Activated CD8-positive, alpha-beta memory T cell treated with anti-CD3 and anti-CD28 coated beads for 24 hours (primary cell): ENCODE measurements around the gene ITPR3.

Source experiments
- DNase-seq: peaks from one replicate; pipeline ENCODE4 v3.0.0-alpha.2; 2020

Gene ITPR3

GRCh38 chr6:33671744-33672072, 50.6 kb downstream of the ITPR3 start:
- DNase-seq, result no peak

DNA sequence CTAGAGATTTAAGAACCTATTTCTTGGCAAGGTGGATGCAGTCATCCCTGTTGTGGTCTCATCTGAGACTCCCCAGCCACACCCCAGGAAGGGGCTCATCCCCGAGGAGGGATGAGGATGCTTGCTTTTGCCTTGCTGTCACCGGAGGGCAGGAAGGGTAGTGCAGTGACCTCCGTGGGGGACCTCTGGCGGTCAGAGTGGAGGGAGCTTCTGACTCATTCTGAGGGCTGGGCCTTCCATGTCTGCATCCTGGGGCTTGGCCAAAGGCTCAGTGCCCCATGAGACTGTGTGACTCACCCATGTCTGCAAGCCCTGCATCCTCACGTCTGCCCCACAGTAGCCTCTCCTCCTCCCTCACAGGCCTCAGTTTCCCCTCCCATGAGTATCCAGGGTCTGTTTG, 51.7 kb downstream of the ITPR3 start:
- DNase-seq, result no peak

DNA sequence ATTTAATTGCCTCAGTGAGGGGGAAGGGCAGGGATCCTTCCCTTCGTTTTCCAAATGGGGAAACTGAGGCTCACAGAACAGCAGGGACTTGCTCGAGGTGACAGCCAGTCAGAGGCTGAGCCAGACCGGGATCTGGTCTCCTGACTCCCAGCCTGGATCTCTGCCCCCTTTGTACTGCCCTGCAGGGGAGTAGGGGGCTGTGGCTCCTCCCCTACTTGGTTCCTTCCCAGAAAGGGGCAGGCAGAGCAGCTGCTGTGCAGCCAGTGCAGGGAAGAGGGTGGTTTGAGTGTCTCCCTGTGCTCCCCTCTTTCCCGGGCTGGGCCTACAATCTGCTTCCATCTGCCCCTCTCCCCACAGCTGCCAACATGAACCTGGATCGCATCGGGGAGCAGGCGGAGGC, 52.7 kb downstream of the ITPR3 start:
- DNase-seq, result no peak

DNA sequence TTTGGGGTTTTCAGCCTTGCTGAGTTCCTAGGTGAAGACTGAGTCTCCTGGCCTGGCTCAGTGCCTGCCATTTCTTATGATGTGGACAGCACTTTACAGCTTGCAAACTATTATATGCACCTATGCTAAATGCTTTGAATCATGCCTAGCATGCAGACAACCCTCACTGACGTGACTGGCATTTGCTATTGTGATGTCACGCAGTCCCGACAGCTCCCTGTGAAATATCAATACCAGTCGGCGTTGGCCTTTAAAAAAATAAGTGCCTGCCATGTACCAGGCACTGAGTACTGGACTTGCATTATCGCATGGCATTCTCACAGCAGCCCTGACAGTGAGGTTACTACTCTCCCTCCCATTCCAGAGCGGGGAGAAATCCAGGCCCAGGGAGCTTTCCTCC, 54.8 kb downstream of the ITPR3 start:
- no peak for DNase-seq

- DNase-seq, result no peak
Measured at GRCh38 chr6:33676416-33677142, 55.5 kb downstream of the ITPR3 start.

DNA sequence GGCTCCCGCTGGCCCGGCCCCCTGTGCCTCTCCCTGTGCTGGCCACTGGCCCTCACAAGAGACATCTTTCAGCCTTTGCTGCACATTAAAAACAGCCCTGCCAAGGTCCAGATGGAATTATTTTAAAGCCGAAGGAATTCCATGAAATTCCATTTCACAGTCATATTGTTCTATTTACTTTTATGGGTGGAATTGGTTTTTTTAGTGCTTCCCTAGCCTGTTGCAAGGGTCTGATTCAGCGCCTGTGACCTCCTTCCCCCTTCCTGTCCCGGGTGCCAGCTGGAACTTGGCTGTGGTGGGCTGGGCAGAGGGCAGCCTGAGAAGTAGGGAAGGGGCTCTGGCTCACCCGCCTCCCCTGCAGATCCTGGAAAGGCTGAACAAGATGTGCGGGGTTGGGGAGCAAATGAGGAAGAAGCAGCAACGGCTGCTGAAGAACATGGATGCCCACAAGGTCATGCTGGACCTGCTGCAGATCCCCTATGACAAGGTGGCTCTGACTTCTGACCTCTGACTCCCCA, 56.1 kb downstream of the ITPR3 start:
- no peak for DNase-seq

GRCh38 chr6:33677689-33678088, 56.6 kb downstream of the ITPR3 start:
- DNase-seq, result no peak

- DNase-seq, result no peak
Measured at GRCh38 chr6:33678233-33678931, 57.3 kb downstream of the ITPR3 start.

- DNase-seq, result no peak
Measured at GRCh38 chr6:33678932-33679490, 57.9 kb downstream of the ITPR3 start.

DNA sequence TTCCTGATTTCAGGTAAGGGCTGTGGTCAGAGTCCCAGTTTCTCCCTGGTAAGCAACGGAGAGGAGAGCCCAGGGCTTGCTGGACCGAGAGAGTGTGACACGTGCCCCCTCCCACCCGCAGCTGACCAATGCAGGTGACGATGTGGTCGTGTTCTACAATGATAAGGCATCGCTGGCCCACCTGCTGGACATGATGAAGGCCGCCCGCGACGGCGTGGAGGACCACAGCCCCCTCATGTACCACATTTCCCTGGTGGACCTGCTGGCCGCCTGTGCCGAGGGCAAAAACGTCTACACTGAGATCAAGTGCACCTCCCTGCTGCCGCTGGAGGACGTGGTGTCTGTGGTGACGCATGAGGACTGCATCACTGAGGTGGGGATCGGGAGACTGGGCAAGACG, 58.6 kb downstream of the ITPR3 start:
- no peak for DNase-seq

- DNase-seq, result no peak
Measured at GRCh38 chr6:33682341-33682740, 61.2 kb downstream of the ITPR3 start.

DNA sequence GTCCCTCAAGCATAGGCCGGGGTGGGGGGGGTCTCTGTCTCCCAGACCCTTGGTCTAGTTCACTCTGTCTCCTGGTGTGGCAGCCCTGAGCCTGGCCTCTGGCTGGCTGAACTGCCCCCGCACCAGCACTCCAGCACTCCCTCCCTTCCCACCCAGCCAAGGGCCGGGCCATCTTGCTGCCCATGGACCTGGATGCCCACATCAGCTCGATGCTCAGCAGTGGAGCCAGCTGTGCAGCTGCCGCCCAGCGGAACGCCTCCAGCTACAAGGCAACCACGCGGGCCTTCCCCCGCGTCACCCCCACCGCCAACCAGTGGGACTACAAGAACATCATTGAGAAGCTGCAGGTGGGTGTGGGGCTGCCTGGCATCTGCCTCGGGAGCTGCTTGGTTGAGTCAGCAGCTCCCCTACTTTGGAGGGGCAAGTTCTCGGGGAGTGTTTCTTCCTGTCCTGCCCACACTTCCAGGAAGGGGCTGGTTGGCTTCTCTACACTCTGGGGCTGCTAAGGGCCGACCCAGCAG, 62.0 kb downstream of the ITPR3 start:
- DNase-seq, result no peak

- DNase-seq, result no peak
Measured at GRCh38 chr6:33683576-33684427, 62.7 kb downstream of the ITPR3 start.

DNA sequence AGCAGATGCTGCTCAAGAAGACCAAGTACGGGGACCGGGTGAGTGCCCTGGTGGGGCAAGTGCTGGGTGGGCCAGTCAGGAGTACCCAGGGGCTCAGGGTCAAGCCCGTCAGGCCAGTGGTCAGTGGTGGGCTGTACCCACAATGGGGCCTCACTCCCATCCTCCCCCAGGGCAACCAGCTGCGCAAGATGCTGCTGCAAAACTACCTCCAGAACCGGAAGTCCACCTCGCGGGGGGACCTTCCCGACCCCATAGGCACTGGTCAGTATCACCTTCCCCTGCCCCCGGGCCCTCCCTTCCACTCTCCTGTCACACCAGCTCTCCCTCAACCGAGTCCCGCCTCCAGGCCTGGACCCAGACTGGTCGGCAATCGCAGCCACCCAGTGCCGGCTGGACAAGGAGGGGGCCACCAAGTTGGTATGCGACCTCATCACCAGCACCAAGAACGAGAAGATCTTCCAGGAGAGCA, 63.3 kb downstream of the ITPR3 start:
- no peak for DNase-seq

GRCh38 chr6:33684983-33685382, 63.9 kb downstream of the ITPR3 start:
- no peak for DNase-seq

GRCh38 chr6:33685411-33686224, 64.5 kb downstream of the ITPR3 start:
- no peak for DNase-seq

DNA sequence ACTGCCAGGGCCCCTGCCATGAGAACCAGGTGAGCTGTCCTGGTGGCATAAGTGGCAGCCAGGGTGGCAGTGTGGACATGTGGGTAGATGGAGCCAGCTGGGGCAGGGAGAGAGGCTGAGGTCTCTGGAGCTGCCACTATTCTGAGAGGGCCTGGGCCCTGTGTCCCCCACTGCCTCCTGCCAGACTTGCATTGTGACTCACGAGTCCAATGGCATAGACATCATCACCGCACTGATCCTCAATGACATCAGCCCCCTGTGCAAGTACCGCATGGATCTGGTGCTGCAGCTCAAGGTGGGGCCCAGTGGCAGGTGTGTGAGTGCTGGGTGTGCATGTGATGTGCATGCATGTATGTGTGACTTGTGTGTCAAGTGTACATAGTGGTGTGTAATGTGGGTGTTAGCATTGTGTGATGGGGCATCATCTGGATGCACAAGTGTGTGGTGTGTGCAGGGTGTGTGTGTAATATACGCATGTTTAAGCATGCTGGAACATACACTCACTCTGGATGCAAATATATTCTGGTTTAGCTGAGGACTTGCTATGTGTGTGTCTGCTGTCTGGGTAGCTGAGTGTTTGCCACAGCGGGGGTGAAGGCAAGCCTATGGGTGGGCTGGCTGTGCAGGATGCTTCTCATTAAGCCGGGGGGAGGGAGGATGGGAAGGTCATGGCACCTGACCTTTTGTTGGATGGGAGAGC, 65.3 kb downstream of the ITPR3 start:
- DNase-seq, result no peak

GRCh38 chr6:33686981-33687975, 66.2 kb downstream of the ITPR3 start:
- no peak for DNase-seq

DNA sequence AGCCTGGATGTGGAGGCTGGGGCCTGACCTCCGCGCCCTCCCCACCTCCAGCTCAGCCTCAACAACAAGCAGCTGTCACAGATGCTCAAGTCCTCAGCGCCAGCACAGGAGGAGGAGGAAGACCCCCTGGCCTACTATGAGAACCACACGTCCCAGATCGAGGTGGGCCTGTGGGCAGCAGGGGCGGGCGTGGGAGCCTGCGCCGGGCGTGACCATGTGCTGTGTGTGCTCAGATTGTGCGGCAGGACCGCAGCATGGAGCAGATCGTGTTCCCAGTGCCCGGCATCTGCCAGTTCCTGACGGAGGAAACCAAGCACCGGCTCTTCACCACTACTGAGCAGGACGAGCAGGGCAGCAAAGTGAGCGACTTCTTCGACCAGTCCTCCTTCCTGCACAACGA, 66.9 kb downstream of the ITPR3 start:
- no peak for DNase-seq
